Measurements from ENCODE around the gene GCSAM. TPM values are rescaled to one million over a fixed set of nuclear protein-coding genes. Genes with fewer than 3 reads are reported as not detected.
A peak's percentile ranks its signal among the peaks of the same experiment; 100 is the strongest.

The GCSAM gene
- total RNA-seq, 1 experiment from 2014 or later = not detected

DNA sequence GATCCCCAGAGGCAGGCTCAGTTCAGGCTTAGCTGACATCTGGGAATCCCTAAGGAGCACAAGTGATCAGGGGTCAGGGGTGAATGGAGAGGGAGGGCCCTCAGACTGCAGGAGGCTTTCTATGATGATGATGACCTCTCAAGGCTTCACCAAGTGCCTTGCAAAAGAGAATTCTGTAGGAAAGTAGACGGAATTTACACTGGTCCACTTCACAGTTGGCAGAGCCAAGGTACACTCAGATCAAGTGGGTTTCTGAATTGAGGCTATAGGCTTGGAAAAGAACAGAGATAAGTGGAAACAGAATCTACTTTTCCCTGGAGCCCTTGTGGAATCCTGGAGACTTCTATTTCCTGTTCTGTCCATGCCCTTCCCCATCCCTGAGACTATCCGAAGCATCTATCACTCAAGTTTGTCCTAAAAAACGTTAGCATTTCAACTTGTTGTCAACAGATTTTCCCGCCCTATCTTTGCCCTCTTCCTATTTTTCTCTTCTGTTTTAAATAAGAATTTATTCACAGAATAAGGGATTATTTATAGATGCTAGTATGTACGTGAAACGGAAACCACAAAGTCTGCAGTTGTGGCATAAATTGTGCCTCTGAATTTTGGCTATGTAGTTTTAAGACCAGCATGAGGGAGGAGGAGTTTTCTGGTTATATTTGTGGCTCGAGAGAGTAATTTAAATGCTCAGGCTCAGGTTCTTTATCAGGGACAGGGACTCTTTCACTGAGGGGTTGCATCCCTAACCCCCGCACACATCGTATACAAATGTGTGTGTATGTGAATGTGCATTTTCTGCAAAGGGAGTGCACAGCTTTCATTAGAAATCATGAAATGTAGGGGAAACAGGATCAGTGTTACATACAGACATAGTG is 12.8 kb downstream of the GCSAM start:
- Histone ChIP-seq H4K20me1 (ENCODE audit: low read length) (no peaks in the 10 kb centered on the region), H3K4me3 (ENCODE audit: low read length) (no peak overlapping the region), H3K9me3 (ENCODE audit: low read length) (no peaks in the 10 kb centered on the region), H3K4me1 (ENCODE audit: insufficient read depth, low read length) (no peaks in the 10 kb centered on the region), H3K4me2 (ENCODE audit: low read length) (no peak overlapping the region), H3K36me3 (ENCODE audit: low read depth, low read length) (peaks cover 21% of the 10 kb centered on the region; the same call in 1 of the 2 replicates), H3K9ac (ENCODE audit: low read length) (no peak overlapping the region), H2AFZ (ENCODE audit: low read length) (no peak overlapping the region), H3K9me2 (replicated peaks; ENCODE audit: low read length) (no peaks in the 10 kb centered on the region), H3K27ac (ENCODE audit: low read length) (no peak overlapping the region), H3F3A (ENCODE audit: low read length, unreplicated experiment) (no peaks in the 10 kb centered on the region), H3K27me3 (ENCODE audit: low read length) (no peaks in the 10 kb centered on the region), H3K79me2 (ENCODE audit: low read length) (no peaks in the 10 kb centered on the region)
- ATAC-seq = no peak
- CTCF ChIA-PET = no interaction called here
- TF ChIP-seq, protein P1, sequence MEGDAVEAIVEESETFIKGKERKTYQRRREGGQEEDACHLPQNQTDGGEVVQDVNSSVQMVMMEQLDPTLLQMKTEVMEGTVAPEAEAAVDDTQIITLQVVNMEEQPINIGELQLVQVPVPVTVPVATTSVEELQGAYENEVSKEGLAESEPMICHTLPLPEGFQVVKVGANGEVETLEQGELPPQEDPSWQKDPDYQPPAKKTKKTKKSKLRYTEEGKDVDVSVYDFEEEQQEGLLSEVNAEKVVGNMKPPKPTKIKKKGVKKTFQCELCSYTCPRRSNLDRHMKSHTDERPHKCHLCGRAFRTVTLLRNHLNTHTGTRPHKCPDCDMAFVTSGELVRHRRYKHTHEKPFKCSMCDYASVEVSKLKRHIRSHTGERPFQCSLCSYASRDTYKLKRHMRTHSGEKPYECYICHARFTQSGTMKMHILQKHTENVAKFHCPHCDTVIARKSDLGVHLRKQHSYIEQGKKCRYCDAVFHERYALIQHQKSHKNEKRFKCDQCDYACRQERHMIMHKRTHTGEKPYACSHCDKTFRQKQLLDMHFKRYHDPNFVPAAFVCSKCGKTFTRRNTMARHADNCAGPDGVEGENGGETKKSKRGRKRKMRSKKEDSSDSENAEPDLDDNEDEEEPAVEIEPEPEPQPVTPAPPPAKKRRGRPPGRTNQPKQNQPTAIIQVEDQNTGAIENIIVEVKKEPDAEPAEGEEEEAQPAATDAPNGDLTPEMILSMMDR (conservative IDR thresholded peaks at IDR 0.05; ENCODE audit: low read depth, low read length) = no peak
- no peak for TF ChIP-seq EZH2phosphoT487 (IDR thresholded peaks at IDR 0.05; ENCODE audit: borderline replicate concordance, low read length)
- no peak for TF ChIP-seq EZH2 (IDR thresholded peaks at IDR 0.05; ENCODE audit: low read length, unreplicated experiment)
- no TSS peak for BruUV-seq (replicated peaks)
- intact Hi-C loops (cut with micrococcal nuclease) = no loop called here
- POLR2A ChIA-PET (ENCODE audit: unreplicated experiment) = no interaction called here
- DNase-seq = no peak

GRCh38 chr3:112117841-112118571 is 15.0 kb downstream of the GCSAM start:
- no peak overlapping the region for H3K4me3 ChIP-seq (ENCODE audit: low read length)
- intact Hi-C loops (cut with micrococcal nuclease) = no loop called here
- POLR2A ChIA-PET (ENCODE audit: unreplicated experiment) = interaction anchor here (0.6 kb wide), 1 partner anchor 441 kb away, joined by 3 read pairs; no protein-coding TSS in a partner anchor

More at GRCh38 chr3:112117841-112118571, 15.0 kb downstream of the GCSAM start:
- Histone ChIP-seq H4K20me1 (ENCODE audit: low read length) (no peaks in the 10 kb centered on the region), H2AFZ (ENCODE audit: low read length) (no peak overlapping the region), H3K79me2 (ENCODE audit: low read length) (no peaks in the 10 kb centered on the region), H3K4me2 (ENCODE audit: low read length) (no peak overlapping the region), H3K27me3 (ENCODE audit: low read length) (no peaks in the 10 kb centered on the region), H3K9ac (ENCODE audit: low read length) (no peak overlapping the region), H3K9me2 (replicated peaks; ENCODE audit: low read length) (no peaks in the 10 kb centered on the region), H3K27ac (ENCODE audit: low read length) (no peak overlapping the region), H3K4me1 (ENCODE audit: insufficient read depth, low read length) (no peaks in the 10 kb centered on the region), H3K9me3 (ENCODE audit: low read length) (no peaks in the 10 kb centered on the region), H3K36me3 (ENCODE audit: low read depth, low read length) (peaks cover 32% of the 10 kb centered on the region), H3F3A (ENCODE audit: low read length, unreplicated experiment) (no peaks in the 10 kb centered on the region)
- CTCF ChIA-PET = no interaction called here
- TF ChIP-seq EZH2 (IDR thresholded peaks at IDR 0.05; ENCODE audit: low read length, unreplicated experiment) = no peak
- TF ChIP-seq, protein P1 (conservative IDR thresholded peaks at IDR 0.05; ENCODE audit: low read depth, low read length) = 0 out of 2 replicates have a peak, but pooled peaks have one; percentile 15
- DNase-seq = no peak
- no TSS peak for BruUV-seq (replicated peaks)
- peak; percentile 37; the same call in 1 of the 2 replicates for ATAC-seq

All from PC-3 (cell line).